ENCODE results near the gene OVCH2. TPM values are rescaled to one million over a fixed set of nuclear protein-coding genes. Genes with fewer than 3 reads are reported as not detected.

The OVCH2 gene
- total and polyA plus RNA-seq, 4 donors, result 0.06 to 21.1 (median 2.1) TPM

DNA sequence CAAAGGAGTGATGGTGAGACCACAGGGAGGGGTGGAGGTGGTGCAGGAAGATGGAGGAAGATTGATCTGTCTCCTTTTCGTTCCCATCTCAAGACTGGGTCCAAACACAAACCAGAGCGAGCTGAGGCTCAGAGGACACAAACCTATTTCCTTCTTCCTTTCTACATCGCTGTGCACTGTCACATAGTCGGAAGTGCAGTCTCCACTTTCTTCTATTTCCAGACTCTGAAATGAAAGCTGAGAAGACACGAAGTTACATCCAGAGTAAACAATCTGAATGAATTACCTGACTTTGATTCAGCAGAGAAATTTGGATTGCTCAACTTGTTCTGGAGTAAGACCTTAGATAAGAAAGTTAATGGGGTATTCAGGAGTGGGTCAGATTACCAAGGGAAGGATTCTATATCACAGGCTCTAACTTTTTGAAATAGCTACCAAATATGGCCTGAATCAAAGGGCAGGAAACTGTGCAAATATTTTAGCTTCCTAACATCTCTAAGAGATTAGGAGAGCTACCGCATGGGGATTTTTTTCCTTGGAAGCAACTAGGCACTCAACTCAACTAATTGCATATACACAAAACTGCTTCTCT lies 14.4 kb downstream of the OVCH2 start:
- Histone ChIP-seq H3K36me3 (ENCODE audit: control insufficient read depth in 4 of 4, insufficient read depth in 4 of 4, low read length in 4 of 4) (no peaks in the 10 kb centered on the region), H3K9ac (ENCODE audit: insufficient read depth in 1 of 2, low read length in 2 of 2) (no peak overlapping the region), H3K27me3 (ENCODE audit: control insufficient read depth in 3 of 3, insufficient read depth in 3 of 3, low read length in 2 of 3) (no peaks in the 10 kb centered on the region), H3K27ac (ENCODE audit: low read depth in 1 of 2, low read length in 1 of 2) (no peak overlapping the region), H3K4me1 (ENCODE audit: control insufficient read depth in 5 of 5, insufficient read depth in 5 of 5, low read length in 5 of 5) (peaks cover 0 to 4% (median 0%) of the 10 kb centered on the region in 5 donors), H3K9me3 (ENCODE audit: control insufficient read depth in 4 of 4, insufficient read depth in 3 of 4, low read length in 3 of 4) (no peaks in the 10 kb centered on the region), H3K4me3 (no peak overlapping the region)
- WGBS, 2 donors, result 49 to 57% methylated on average over 6 of the region's 6 CpGs
- DNase-seq (peak in 1 of 3 donors; percentile 54), ATAC-seq (ENCODE audit: insufficient read depth, low FRiP score) (no peak)
- TF ChIP-seq, protein P1, sequence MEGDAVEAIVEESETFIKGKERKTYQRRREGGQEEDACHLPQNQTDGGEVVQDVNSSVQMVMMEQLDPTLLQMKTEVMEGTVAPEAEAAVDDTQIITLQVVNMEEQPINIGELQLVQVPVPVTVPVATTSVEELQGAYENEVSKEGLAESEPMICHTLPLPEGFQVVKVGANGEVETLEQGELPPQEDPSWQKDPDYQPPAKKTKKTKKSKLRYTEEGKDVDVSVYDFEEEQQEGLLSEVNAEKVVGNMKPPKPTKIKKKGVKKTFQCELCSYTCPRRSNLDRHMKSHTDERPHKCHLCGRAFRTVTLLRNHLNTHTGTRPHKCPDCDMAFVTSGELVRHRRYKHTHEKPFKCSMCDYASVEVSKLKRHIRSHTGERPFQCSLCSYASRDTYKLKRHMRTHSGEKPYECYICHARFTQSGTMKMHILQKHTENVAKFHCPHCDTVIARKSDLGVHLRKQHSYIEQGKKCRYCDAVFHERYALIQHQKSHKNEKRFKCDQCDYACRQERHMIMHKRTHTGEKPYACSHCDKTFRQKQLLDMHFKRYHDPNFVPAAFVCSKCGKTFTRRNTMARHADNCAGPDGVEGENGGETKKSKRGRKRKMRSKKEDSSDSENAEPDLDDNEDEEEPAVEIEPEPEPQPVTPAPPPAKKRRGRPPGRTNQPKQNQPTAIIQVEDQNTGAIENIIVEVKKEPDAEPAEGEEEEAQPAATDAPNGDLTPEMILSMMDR (IDR thresholded peaks at IDR 0.05; ENCODE audit: control extremely low read depth, extremely low read depth), result no peak

DNA sequence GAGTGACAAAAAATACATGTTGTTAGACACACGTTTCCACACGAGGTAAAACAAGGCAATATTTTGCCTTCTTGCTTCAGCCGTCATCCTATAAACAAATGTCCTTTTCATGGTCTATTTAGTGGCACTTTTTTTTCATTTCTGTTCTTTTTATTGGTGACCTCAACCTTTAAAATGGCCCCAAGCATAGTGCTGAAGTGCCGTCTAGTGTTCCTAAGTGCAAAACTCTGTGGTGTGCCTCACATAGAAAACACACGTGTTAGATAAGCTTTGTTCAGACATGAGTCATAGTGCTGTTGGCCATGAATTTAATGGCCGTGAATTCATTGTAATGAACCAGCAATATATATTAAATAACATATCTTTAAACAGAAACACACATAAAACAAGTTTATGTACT lies 15.6 kb downstream of the OVCH2 start:
- H3K4me3 ChIP-seq, result no peak overlapping the region

DNA sequence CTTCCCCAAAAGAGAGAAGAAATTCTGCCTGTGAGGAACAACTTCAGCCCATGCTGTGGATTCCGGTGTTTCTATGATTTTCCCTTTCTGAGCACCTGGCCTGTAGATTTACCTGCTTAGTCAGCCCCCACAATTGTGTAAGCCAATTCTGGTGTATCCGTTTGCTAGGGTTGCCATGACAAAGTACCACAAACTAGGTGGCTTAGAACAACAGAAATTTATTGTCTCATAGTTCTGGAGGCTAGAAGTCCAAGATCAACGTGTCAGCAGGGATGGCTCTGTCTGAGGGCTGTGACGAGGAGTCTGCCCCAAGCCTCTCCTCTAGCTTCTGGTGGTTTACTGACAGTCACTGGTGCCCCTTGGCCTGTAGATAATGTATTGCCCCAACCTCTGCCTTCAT lies 17.0 kb downstream of the OVCH2 start:
- ATAC-seq (ENCODE audit: insufficient read depth, low FRiP score) (no peak), DNase-seq (no peak)
- Histone ChIP-seq H3K4me1 (ENCODE audit: control insufficient read depth in 5 of 5, insufficient read depth in 5 of 5, low read length in 5 of 5) (peaks cover 0 to 4% (median 0%) of the 10 kb centered on the region in 5 donors), H3K27me3 (ENCODE audit: control insufficient read depth in 3 of 3, insufficient read depth in 3 of 3, low read length in 2 of 3) (no peaks in the 10 kb centered on the region), H3K4me3 (no peak overlapping the region), H3K36me3 (ENCODE audit: control insufficient read depth in 4 of 4, insufficient read depth in 4 of 4, low read length in 4 of 4) (no peaks in the 10 kb centered on the region), H3K9me3 (ENCODE audit: control insufficient read depth in 4 of 4, insufficient read depth in 3 of 4, low read length in 3 of 4) (no peaks in the 10 kb centered on the region), H3K9ac (ENCODE audit: insufficient read depth in 1 of 2, low read length in 2 of 2) (no peak overlapping the region), H3K27ac (ENCODE audit: low read depth in 1 of 2, low read length in 1 of 2) (no peak overlapping the region)
- WGBS, 2 donors, result 60 to 66% methylated on average over 4 of the region's 4 CpGs
- TF ChIP-seq, protein P1 (IDR thresholded peaks at IDR 0.05; ENCODE audit: control extremely low read depth, extremely low read depth), result no peak

More for the DNA sequence above, 15.6 kb downstream of the OVCH2 start:
- no peak for DNase-seq
- peaks cover 0 to 4% (median 0%) of the 10 kb centered on the region in 5 donors for H3K4me1 ChIP-seq (ENCODE audit: control insufficient read depth in 5 of 5, insufficient read depth in 5 of 5, low read length in 5 of 5)
- no peaks in the 10 kb centered on the region for H3K9me3 ChIP-seq (ENCODE audit: control insufficient read depth in 4 of 4, insufficient read depth in 3 of 4, low read length in 3 of 4)
- TF ChIP-seq, protein P1 (IDR thresholded peaks at IDR 0.05; ENCODE audit: control extremely low read depth, extremely low read depth), result no peak
- no peak overlapping the region for H3K9ac ChIP-seq (ENCODE audit: insufficient read depth in 1 of 2, low read length in 2 of 2)
- ATAC-seq (ENCODE audit: insufficient read depth, low FRiP score), result no peak
- no peaks in the 10 kb centered on the region for H3K27me3 ChIP-seq (ENCODE audit: control insufficient read depth in 3 of 3, insufficient read depth in 3 of 3, low read length in 2 of 3)
- H3K27ac ChIP-seq (ENCODE audit: low read depth in 1 of 2, low read length in 1 of 2), result no peak overlapping the region
- 56 to 83% methylated on average over 6 of the region's 6 CpGs for WGBS, 2 donors
- no peaks in the 10 kb centered on the region for H3K36me3 ChIP-seq (ENCODE audit: control insufficient read depth in 4 of 4, insufficient read depth in 4 of 4, low read length in 4 of 4)

Measured in lung (tissue), 12 donors.